BE2C (cell line): ENCODE data around the gene CYP27A1. TPM values are rescaled to one million over a fixed set of nuclear protein-coding genes. Genes with fewer than 3 reads are reported as not detected.

Experiments
- DNase-seq: peaks from one replicate; pipeline ENCODE4 v3.0.0-alpha.2; 2020
- H3K27me3 ChIP-seq: fragments of 250-450 bp; sonication (Bioruptor Pico); 2 replicates; pipeline ENCODE4 v1.5.1; 2020; ENCODE audit warnings: mild to moderate bottlenecking
- H3K36me3 ChIP-seq: fragments of 250-450 bp; sonication (Bioruptor Pico); 2 replicates; pipeline ENCODE4 v1.5.1; 2020; ENCODE audit warnings: mild to moderate bottlenecking
- H3K4me1 ChIP-seq: fragments of 250-450 bp; sonication (Bioruptor Pico); 2 replicates; pipeline ENCODE4 v1.5.1; 2020
- H3K4me3 ChIP-seq: 2 replicates; pipeline ENCODE4 v1.5.1; 2011; ENCODE audit warnings: low read depth, low read length
- H3K9me3 ChIP-seq: fragments of 250-450 bp; sonication (Bioruptor Pico); 2 replicates; pipeline ENCODE4 v1.5.1; 2020
- CTCF ChIP-seq: IDR thresholded peaks from 2 replicates; pipeline ENCODE4 v1.5.1; 2012; ENCODE audit warnings: mild to moderate bottlenecking, low read depth, low read length
- polyA plus RNA-seq: library from polyadenylated mRNA; unstranded; fragments of >200 nt; gene quantifications from one replicate; pipeline ENCODE4 v1.2.1, GENCODE V29; 2012; ENCODE audit warnings: low read depth, missing spikeins; ENCODE audit not compliant: insufficient read length, insufficient read depth

Gene CYP27A1
- polyA plus RNA-seq: 1.5 TPM

GRCh38 chr2:218781691-218782527, at the start of gene CYP27A1:
Gene CYP27A1, plus strand, starts transcription at chr2:218782147. Its CDS starts 36 bp downstream, at chr2:218782183.
- Histone ChIP-seq H3K27me3 (no peaks in the 10 kb centered on the region), H3K4me1 (no peaks in the 10 kb centered on the region), H3K36me3 (no peaks in the 10 kb centered on the region), H3K9me3 (peaks cover 4% of the 10 kb centered on the region), H3K4me3 (peak within 1 kb of the TSS; percentile 57)
- TF ChIP-seq CTCF: no peak
- peak; percentile 22 for DNase-seq

- Histone ChIP-seq H3K36me3 (peaks cover under 1% of the 10 kb centered on the region), H3K4me3 (no peak overlapping the region), H3K27me3 (no peaks in the 10 kb centered on the region), H3K4me1 (peaks cover 4% of the 10 kb centered on the region; the same call in 1 of the 2 replicates), H3K9me3 (no peaks in the 10 kb centered on the region)
- no peak for DNase-seq
- TF ChIP-seq CTCF: no peak
These were observed 49.2 kb upstream of the CYP27A1 start for GRCh38 chr2:218732761-218733158.

GRCh38 chr2:218733171-218734021, 48.6 kb upstream of the CYP27A1 start:
- no peaks in the 10 kb centered on the region for H3K27me3 ChIP-seq
- TF ChIP-seq CTCF: no peak
- no peak overlapping the region for H3K4me3 ChIP-seq
- H3K9me3 ChIP-seq: no peaks in the 10 kb centered on the region
- DNase-seq: no peak
- peaks cover 7% of the 10 kb centered on the region for H3K36me3 ChIP-seq
- peaks cover 4% of the 10 kb centered on the region; the same call in 1 of the 2 replicates for H3K4me1 ChIP-seq

GRCh38 chr2:218734190-218734975, 47.6 kb upstream of the CYP27A1 start:
- TF ChIP-seq CTCF: no peak
- Histone ChIP-seq H3K36me3 (peaks cover 16% of the 10 kb centered on the region), H3K4me1 (peaks cover 4% of the 10 kb centered on the region; the same call in 1 of the 2 replicates), H3K9me3 (no peaks in the 10 kb centered on the region), H3K27me3 (no peaks in the 10 kb centered on the region), H3K4me3 (no peak overlapping the region)
- DNase-seq: no peak

- H3K27me3 ChIP-seq: no peaks in the 10 kb centered on the region
- peaks cover 33% of the 10 kb centered on the region for H3K36me3 ChIP-seq
- no peak for TF ChIP-seq CTCF
- peaks cover 2% of the 10 kb centered on the region; the same call in 1 of the 2 replicates for H3K4me1 ChIP-seq
- no peak for DNase-seq
- no peaks in the 10 kb centered on the region for H3K9me3 ChIP-seq
- no peak overlapping the region for H3K4me3 ChIP-seq
These were observed 45.4 kb upstream of the CYP27A1 start for GRCh38 chr2:218736531-218736930.
